ENCODE results near the gene TNIP3. TPM values are rescaled to one million over a fixed set of nuclear protein-coding genes. Genes with fewer than 3 reads are reported as not detected.

Gene TNIP3
- polyA plus RNA-seq, 1 donor (not counting 4 experiments of a cell fraction or from before 2014, with no cell fraction given), result 0.04 TPM

GRCh38 chr4:121165206-121165605, 1.1 kb upstream of the TNIP3 start:
- Histone ChIP-seq H3K27ac (ENCODE audit: control insufficient read depth, insufficient read depth, low read length) (no peak overlapping the region), H3K9me1 (ENCODE audit: control insufficient read depth, extremely low read depth, insufficient read depth, low read length) (no peaks in the 10 kb centered on the region), H3K36me3 (ENCODE audit: control insufficient read depth in 2 of 2, extremely low read depth in 1 of 2, insufficient read depth in 2 of 2, low read length in 2 of 2) (no peaks in the 10 kb centered on the region), H2AFZ (ENCODE audit: control insufficient read depth, low read length) (no peak overlapping the region), H3K9ac (ENCODE audit: control insufficient read depth, extremely low read depth, insufficient read depth, low read length) (no peak overlapping the region), H3K4me1 (ENCODE audit: control insufficient read depth, extremely low read depth, insufficient read depth, low read length) (peaks cover 6% of the 10 kb centered on the region), H3K9me3 (ENCODE audit: control insufficient read depth, low read depth, low read length) (no peaks in the 10 kb centered on the region), H3K79me2 (ENCODE audit: control insufficient read depth, insufficient read depth, low read length) (no peaks in the 10 kb centered on the region), H3K27me3 (ENCODE audit: control insufficient read depth, extremely low read depth, insufficient read depth, low read length) (no peaks in the 10 kb centered on the region), H3K4me2 (ENCODE audit: control insufficient read depth, extremely low read depth, insufficient read depth, low read depth, low read length) (no peak overlapping the region), H3K4me3 (ENCODE audit: control insufficient read depth in 2 of 3, extremely low read depth in 1 of 3, insufficient read depth in 2 of 3, low read depth in 1 of 3, low read length in 3 of 3) (no peak overlapping the region), H4K20me1 (ENCODE audit: control insufficient read depth, extremely low read depth, insufficient read depth, low read length) (no peaks in the 10 kb centered on the region)
- FAIRE-seq (no peak), DNase-seq (ENCODE audit: low read depth, low spot score) (no peak)
- TF ChIP-seq EZH2 (IDR thresholded peaks at IDR 0.05; ENCODE audit: low read length) (no peak), CTCF (optimal IDR thresholded peaks at IDR 0.05 in 1 of 3, IDR thresholded peaks at IDR 0.05 in 1 of 3, conservative IDR thresholded peaks at IDR 0.05 in 1 of 3; ENCODE audit: extremely low read depth in 1 of 3, insufficient read depth in 2 of 3, low read length in 3 of 3) (no peak)
- dilution Hi-C loops (cut with MboI; ENCODE audit: extremely low pct_ligation_motif_present, low sequenced_read_pairs), result no loop called here

GRCh38 chr4:121156822-121157769, 7.0 kb downstream of the TNIP3 start:
- Histone ChIP-seq H2AFZ (ENCODE audit: control insufficient read depth, low read length) (peak overlapping the region; percentile 90), H3K9me1 (ENCODE audit: control insufficient read depth, extremely low read depth, insufficient read depth, low read length) (no peaks in the 10 kb centered on the region), H3K4me2 (ENCODE audit: control insufficient read depth, extremely low read depth, insufficient read depth, low read depth, low read length) (peak overlapping the region; percentile 91), H3K4me1 (ENCODE audit: control insufficient read depth, extremely low read depth, insufficient read depth, low read length) (peaks cover 4% of the 10 kb centered on the region), H3K27ac (ENCODE audit: control insufficient read depth, insufficient read depth, low read length) (no peak overlapping the region), H3K9me3 (ENCODE audit: control insufficient read depth, low read depth, low read length) (no peaks in the 10 kb centered on the region), H3K36me3 (ENCODE audit: control insufficient read depth in 2 of 2, extremely low read depth in 1 of 2, insufficient read depth in 2 of 2, low read length in 2 of 2) (no peaks in the 10 kb centered on the region), H3K4me3 (ENCODE audit: control insufficient read depth in 2 of 3, extremely low read depth in 1 of 3, insufficient read depth in 2 of 3, low read depth in 1 of 3, low read length in 3 of 3) (peak overlapping the region; percentile 28 to 73 (median 65)), H3K79me2 (ENCODE audit: control insufficient read depth, insufficient read depth, low read length) (no peaks in the 10 kb centered on the region), H3K9ac (ENCODE audit: control insufficient read depth, extremely low read depth, insufficient read depth, low read length) (peak overlapping the region; percentile 33), H3K27me3 (ENCODE audit: control insufficient read depth, extremely low read depth, insufficient read depth, low read length) (no peaks in the 10 kb centered on the region), H4K20me1 (ENCODE audit: control insufficient read depth, extremely low read depth, insufficient read depth, low read length) (no peaks in the 10 kb centered on the region)
- FAIRE-seq (no peak), DNase-seq (ENCODE audit: low read depth, low spot score) (no peak)
- dilution Hi-C loops (cut with MboI; ENCODE audit: extremely low pct_ligation_motif_present, low sequenced_read_pairs), result no loop called here
- no peak for TF ChIP-seq CTCF (optimal IDR thresholded peaks at IDR 0.05 in 1 of 3, IDR thresholded peaks at IDR 0.05 in 1 of 3, conservative IDR thresholded peaks at IDR 0.05 in 1 of 3; ENCODE audit: extremely low read depth in 1 of 3, insufficient read depth in 2 of 3, low read length in 3 of 3)
- TF ChIP-seq EZH2 (IDR thresholded peaks at IDR 0.05; ENCODE audit: low read length), result no peak

Measured in keratinocyte (primary cell).